Dermis microvascular lymphatic vessel endothelial cell (primary cell): ENCODE data around the gene APBB1IP. TPM values are rescaled to one million over a fixed set of nuclear protein-coding genes. Genes with fewer than 3 reads are reported as not detected.

Experiments
- DNase-seq, 2 donors: peaks; one replicate each; pipeline versions ENCODE4 v3.0.0 to v3.0.0-alpha.2; 2010; ENCODE audit warnings: low read depth in 2 of 2
- total RNA-seq: library from RNA; depleted of rRNA; stranded (reverse); fragments of >200 nt; gene quantifications from 2 replicates; pipeline ENCODE4 v1.2.1, GENCODE V29; 2014

APBB1IP gene
- total RNA-seq, 1 donor from 2014 or later = not detected

DNA sequence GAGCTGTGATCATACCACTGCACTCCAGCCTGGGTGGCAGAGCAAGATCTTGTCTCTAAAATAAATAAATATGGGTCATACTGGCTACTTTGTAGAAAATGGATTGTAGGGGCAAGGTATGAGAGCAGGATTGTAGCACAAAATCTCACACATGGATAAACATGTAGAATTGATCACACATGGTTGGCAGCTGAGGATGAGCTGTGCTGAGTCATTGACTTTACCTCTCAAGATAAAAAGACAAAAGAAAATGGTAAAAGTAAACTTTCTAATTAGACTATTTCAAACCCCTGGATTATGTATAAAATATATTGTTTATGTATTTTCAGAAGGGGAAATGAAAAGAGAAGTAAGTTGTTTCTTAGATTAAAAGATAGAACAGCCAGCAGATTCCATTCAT lies 69.3 kb downstream of the APBB1IP start:
- no peak for DNase-seq

DNA sequence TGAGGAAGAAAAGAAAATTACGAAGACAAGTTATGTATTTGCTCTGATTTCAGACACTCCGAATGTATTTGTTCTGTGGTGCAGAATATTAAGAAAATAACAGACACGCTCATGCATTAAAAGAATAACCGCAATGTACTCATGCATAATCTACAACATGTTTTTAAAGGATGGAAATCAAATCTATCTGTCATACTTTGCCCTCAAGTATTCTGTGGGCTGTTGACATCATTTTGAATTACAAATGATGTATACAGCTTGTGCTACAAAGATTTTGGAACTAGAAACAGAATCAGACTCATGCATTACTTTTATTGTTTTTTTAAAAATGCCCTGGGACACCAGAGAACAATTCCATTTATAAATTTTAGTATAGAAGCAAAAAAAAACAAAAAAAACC lies 69.9 kb downstream of the APBB1IP start:
- DNase-seq = no peak

DNA sequence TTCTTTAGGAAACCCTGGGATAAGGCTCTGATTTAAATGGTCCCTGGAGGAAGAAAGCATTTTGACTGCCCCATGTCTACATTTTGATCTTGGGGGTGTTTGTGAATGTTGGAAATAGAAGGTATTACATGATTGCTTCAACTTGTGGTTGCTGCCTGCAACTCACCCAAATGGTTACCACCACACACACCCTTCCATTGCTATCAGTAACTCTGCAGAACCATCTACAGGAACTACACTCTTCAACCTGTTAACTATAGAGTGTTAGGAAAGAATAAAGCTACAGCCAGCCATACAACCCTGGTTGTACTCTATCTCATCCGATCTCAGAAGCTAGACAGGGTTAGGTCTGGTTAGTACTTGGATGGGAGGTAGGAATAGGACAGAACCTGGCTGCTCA lies 71.2 kb downstream of the APBB1IP start:
- no peak for DNase-seq

DNA sequence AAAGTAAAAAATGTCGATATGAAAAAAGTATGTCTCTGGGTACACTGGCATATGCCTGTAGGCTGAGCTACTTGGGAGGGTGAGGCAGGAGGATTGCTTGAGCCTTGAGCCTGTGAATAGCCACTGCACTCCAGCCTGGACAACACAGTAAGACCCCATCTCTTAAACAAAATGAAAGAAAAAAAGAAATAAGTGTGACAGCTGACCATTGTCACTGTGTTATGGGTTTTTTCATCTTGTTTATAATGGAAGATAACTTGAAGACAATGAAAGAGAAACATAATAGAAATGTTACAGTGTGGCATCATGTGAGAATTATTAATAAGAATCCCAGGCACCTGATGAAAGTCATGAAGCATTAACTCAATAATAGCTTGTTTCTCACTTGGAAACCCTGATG lies 75.0 kb downstream of the APBB1IP start:
- no peak for DNase-seq

DNA sequence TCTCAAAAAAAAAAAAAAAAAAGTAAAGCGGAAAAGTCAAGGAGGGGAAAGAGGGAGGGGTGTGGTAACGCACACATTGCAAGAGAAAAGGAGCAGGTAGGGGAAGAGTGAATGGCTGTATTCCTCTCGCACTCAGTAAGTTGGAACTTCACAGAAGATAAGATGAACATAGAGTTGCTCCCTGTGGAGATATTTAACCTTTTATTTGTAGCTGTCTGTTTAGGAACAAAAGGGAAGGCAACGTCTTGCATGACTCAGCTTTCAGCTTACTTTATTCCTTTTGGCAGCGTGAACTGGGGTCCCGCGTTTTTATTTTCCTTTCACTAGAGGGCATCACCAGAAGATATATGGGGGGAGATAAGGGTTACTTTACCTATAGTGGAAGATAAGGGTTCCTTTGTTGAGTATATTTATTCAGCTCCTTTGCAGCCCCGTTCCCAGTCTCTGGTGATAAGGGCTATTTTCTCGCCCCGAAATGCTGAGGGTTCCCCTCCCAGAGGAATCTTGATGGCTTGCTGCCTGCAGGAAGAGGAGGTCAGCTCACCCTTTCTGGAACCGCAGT lies 78.5 kb downstream of the APBB1IP start:
- DNase-seq = no peak

DNA sequence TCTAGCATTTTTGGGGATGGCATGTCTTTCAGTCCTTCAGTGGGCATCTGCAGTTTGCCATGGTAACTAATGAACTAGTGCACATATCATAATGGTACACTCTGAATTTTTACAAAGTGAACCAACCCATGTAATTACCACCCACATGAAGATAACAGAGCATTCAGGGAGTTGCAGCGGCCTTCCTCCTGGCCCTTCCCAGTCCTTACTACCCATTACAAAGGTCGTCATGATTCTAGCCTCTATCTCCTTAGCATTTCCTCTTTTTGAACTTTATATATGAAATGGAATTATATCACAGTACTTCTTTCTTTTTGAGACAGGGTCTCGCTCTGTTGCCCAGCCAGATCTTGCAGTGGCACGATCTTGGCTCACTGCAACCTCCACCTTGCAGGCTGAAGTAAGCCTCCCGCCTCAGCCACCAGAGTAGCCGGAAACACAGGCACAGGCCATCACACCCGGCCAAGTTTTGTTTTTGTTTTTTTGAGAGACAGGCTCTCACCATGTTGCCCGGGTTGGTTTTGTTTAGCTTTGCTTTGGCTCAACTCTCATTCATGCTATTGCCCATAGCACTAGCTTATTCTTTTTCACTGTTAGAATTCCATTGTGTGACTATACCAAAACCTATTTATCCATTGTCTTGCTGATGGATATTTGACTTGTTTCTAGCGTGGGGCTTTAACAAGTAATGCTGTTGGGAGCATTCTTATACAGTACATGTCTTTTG lies 79.2 kb downstream of the APBB1IP start:
- no peak for DNase-seq

DNA sequence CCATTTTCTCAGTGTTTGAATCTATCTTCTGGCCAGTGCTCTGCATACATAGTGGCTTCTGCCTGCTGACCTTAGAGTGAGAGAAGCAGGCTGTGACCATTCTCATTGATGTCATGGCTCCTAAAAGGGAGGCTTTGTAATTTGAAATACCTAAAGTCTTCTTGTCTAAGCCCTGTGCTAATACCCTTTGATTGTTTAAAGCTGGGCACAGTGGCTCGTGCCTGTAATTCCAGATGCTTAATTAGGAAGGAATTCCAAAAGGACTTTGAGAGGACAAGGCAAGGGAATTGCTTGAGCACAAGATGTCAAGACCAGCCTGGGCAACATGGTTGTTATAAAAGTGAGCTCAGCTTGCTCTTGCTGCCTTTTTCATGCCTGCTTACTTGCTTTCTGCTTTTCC lies 81.7 kb downstream of the APBB1IP start:
- DNase-seq = no peak

DNA sequence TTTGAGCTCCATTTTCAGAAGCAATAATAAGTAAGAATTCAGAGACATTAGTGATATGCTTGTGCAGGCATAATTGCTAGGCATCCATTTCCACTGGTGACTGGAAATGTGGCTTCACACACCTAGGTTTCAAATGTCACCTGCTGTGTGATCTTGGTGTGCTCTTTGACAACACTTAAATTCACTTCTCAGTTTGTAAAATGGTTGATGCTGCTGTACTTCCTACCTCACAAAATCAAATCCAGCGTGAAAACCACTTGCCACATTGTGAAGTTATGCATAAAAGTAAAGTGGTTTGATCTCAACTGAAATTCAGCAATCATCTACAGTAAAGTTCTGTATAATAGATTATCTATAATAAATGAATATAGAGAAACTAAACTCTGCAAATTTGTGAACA lies 82.4 kb downstream of the APBB1IP start:
- DNase-seq = no peak

DNA sequence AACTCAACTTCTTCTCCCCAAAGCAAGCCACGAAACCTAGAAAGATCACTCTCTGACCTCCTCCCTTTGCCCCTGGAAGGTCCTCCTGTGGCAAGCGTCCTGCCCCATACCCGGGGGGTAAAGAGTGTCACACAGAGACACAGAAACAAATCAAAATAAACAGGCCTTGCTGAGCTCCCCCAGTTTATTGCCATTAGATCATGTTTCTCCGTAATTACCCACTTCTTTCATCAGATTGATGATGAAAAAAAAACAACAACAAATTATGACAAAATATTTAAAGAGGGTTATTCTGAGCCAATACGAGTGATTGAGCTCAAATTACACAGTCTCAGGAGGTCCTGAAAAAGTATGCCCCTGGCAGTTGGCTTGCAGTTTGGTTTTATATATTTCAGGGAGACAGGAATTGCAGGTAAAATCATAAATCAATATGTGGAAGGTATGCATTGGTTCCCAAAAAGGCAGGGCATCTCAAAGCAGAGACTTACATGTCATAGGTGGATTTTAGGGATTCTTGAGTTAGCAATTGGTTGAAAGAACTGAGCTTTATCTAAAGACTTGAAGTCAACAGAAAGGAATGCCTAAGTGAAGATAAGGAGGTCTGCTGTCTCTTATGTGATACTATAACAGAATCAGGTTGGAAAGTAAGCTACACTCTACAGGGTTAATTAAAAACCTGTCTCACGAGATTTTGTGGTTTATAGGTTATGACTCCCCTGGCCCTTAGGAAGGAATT lies 86.2 kb downstream of the APBB1IP start:
- DNase-seq = no peak

DNA sequence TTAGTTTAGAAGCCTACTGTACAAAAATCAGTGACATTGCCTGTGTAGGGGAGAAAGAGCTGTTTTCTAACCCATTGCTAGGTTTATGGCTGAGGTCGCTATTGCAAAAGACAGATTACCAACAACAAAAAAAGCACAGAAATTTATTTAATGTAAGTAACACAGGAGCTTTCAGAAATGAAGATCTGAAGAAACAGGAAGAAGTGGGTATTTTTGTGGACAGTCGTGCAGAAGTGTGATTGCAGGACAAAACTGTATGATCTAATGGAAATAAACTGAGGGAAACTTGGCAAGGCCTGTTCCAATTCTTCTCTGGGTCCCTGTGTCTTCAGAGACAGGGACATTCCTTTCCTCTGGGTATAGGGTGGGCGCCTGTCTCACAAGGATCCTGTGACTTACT lies 87.4 kb downstream of the APBB1IP start:
- no peak for DNase-seq

DNA sequence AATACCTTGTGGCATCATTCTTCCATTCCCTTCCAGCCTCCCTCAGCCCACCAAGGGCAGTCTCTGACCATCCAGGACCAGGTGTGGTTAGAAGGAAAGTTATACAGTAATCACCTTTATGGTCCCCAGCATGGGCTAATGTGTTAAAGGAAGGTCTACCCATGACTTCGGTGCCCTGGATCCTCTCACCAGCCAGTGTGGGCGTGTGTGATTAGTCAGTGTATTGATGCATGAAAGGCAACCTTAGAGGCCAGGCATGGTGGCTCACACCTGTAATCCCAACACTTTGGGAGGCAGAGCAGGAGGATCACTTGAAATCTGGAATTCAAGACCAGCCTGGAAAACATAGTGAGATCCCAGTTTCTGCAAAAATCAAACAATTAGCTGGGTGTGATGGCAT lies 88.9 kb downstream of the APBB1IP start:
- no peak for DNase-seq

DNA sequence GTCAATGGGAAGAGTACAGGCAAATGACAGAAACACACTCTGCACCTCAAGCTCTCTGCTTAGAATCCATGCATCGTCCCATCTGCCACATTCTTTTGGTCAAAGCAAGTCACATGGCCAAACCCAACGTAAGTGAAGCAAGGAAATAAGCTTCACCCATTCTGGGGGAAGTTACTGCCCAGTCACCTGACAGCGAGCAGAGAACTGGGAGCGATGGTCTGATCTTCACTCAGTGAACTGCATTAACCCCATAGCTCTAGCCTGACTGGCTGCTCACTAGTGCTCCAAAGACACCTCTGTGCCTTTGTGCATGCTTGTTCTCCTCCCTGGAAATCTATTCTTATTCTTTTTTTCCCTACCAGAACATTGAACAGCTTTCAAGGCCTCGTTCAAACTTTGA lies 89.9 kb downstream of the APBB1IP start:
- DNase-seq = no peak

DNA sequence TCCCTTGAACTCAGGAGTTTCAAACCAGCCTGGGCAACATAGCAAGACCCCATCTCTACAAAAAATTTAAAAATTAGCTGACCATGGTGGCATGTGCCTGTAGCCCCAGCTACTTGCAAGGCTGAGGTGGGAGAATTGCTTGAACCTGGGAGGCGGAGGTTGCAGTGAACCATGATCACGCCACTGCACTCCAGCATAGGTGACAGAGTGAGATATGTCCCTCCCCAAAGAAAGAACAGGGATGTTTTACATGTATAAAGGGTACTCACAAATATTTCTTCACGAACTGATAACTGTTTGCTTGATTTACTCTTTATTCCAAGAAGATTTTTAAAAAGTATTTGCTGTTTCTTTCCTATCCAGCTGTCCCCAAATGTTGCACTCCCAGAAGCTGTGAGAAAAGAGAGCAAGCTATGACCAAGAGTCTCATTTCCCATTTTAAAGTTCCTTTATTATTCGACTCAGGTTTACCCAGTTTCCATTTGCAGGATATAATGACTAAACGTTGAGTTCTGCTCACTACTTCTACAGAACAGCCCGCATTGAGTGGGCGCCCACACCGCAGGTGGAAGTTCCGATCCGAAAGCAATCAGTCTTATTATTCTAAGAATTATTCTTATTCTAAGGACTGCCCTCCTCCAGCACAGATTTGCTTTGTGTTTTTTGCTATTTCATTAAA lies 90.7 kb downstream of the APBB1IP start:
- DNase-seq = no peak

DNA sequence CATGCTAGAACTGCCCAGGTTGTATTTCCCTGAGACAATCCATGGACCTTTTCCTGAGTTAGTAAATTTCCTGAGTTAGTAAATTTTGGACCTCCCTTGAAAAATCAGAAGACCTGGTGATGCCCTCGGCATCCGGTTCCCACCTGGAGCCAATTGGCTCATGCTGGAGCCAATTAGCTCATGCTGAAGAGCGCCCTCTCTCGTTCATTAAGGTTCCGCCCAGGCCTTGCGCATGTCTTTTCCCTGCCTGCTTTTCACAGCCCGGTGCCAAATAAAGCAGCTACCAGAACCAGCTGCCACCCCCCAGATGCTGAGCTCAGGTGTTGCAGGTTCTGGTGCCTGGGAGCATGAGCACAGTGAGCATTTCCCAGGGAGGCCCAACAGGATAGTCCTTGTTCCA lies 96.2 kb downstream of the APBB1IP start:
- no peak for DNase-seq

DNA sequence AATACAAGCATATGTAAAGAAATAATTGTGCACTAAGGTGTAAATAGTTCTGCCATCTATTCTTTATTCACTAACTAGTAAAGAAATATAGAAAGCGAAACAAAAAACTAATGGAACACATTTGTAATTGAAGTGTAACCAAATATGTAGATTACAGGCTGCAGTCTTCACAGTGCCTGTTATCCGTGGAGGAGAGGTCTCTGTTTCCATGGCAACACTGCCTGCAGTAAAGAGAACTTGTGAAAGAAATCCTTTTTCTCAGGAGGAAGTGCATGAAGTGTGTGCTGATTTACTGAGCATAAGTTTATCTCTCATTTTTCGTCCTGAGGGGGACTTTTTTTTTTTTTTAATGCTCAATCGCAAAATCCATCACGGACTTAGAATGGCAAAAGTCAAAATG lies 102.5 kb downstream of the APBB1IP start:
- DNase-seq = no peak

DNA sequence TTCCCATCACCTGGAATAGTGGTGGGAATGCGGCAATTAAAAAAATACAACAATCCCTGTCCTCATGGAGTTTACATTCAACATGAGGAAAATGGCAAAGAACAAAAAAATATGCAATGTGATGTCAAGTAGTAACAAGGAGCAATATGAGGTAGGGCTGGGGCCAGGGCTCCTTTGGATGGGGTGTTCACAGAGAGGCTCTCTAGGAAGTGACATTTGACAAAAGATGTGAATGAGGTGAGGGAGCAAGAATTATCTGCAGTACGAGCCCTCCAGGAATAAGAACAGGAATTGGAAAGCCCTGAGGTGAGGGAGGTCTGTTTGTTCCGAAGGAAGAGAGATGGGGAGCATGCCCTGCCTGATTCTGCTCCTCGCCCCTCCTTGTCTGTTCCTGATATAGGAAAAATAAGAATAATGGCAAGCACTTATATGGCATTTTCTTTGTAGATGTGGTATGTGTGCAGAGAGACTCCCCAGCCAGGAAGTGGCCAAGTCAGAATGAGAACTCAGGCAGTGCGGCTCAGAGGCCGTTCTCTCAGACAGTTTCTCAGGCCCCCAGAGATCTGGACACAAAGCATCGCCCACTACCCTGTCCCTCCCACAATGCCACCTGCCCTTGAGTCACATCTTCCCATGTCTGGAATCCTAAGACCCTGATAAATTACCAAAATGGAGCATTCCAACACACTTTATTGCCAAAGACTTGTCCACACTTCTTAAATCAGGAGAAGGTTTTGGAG lies 105.6 kb downstream of the APBB1IP start:
- DNase-seq = no peak

DNA sequence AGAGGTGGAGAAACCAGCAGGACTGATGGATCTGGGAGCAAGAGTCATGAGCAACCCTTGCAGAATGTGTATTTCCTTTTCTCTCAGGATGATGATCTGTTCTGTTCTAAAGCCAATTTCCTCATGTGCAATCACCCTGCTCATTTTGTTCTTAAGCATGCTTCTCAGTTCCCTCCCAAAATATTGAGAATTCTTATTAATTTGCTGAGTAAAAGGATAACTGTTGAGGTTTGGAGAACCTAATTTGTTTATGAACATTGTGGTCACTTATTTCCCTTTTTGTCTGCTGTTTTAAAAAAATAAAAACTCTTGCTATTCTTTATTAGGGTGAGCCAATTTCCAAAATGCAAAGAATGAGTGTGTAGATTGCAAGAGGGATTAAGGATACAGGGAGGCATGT lies 106.8 kb downstream of the APBB1IP start:
- no peak for DNase-seq

DNA sequence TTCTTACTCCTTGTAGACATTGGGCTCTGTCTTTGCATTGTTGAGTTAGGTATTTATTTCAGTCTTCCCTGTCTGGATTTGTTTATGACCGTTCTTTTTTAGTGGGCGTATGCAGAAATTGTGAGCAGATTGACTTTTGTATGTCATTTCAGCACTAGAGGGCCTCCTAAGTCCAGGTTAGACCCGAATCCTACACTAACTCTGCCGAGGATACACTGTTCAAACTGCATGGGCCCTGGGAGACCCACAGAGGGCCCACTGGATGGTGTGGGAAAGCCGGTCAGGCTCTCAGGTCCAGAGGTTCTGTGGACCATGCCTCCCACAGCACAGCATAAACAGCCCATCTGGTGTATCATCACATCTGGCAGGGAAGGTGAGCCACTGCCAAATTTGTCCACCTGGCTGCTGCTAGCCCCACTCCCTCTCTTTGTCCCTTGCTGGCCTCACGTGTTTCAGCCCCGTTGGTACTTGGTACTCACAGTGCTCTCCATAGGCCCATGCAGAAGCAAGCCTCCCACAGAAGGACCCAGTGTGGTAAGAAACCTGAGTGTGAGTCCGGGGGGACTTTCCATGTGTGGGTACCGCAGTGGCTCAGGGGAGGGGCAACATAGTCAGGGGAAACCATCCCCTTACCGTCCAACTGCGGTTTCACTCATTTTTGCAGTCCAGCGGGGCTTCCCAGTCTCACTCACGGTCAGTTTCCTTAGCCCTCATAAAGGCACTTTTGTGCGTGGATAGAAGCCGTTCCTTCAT lies 112.8 kb downstream of the APBB1IP start:
- DNase-seq = no peak

DNA sequence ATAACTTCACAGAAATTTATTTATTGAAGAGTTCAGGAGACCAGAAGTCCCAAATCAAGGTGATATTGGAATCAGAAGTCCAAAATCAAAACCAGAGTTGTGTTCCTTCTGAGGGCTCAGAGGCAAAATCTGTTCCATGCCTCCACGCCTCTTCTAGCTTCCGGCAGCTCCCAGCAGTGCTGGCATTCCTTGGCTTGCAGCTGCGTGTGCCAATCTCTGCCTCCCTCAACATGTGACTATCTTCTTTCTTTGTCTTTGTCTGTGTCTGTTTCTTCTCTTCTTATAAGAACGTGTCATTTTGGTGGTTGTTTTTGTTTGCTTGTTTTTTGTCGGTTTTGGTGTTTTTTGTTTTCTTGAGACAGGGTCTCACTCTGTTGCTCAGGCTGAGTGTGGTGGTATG lies 116.1 kb downstream of the APBB1IP start:
- DNase-seq = no peak

DNA sequence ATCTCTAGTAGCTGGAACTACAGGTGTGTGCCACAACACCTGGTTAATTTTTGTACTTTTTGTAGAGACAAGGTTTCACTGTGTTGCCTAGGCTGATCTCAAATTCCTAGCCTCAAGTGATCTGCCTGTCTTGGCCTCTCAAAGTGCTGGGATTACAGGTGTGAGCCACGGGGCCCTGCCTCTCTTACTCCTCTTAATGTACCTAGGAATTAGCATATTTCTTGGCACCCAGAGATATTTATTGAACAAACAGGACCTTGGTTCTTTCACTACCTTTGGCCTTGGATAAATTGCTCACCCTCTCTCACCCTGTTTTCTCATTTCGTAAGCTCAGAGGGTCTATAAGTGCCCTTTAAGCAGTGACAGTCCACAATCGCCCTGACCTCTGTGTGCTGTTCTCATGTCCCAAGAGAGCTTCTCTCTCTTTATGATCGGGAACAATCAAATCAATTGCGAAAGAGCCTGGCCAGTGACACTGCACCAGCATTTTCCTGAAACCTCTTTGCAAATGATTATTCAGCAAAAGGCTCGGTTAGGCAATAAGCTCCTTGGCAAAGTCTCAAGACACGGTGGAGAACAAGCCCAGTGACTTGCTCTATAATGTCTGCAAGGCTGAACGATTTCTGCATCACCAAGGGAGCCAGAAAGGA lies 117.7 kb downstream of the APBB1IP start:
- DNase-seq = no peak
